Aortic smooth muscle cell (primary cell): ENCODE measurements around the gene SRSF12. TPM values are rescaled to one million over a fixed set of nuclear protein-coding genes. Genes with fewer than 3 reads are reported as not detected.

Experiments used
- total RNA-seq: library from RNA; depleted of rRNA; stranded (reverse); fragments of >200 nt; gene quantifications from 2 replicates; pipeline ENCODE4 v1.2.3, GENCODE V29; 2014

The SRSF12 gene
- under 0.01 TPM in 2 replicates for total RNA-seq

DNA sequence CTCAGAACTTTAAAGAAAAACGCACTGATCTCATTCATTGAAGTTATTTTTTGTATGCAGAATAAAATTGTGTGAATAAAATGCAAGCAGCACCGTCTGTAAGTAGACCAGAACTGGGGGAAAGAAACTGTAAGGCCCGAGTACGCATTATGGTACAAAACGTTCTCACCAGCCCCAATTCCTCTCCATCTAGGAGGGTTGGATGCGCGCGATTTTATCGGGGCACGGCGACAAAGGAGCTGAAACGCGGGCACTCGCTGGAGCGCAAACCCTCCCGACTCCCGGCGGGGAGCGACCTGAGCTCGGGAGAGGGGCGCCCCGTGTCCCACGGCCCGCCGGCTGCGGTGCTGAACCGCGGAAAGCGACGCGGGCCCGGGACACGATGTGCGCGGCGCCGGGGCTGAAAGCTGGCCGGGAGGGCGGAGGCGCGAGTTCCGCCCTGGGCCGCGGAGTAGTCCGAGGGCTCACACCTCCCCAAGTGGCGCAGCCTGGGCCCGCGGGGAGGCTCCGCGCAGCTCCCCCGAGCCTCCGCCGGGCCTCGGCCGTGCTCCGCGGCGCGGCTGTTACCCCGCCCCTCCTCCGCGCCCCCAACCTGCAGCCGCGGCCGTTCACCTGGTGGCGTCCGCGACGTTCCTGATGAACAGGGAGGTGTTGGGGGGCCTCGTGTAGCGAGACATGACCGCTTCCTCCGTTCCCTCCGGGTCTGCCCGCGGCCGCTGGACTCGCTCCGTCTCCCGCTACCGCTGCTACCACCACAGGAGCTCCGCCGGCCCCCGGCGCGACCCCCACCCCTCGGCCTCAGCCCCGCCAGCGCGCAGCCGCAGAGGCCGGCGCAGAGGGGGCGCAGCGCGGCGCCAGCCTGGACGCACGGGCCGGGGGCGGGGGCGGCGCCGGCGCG lies at the start of gene SRSF12:
TSS of gene SRSF12 (minus strand) at position 861 of the 898 bp plus-strand sequence. CDS start at position 677, 184 bp downstream.

DNA sequence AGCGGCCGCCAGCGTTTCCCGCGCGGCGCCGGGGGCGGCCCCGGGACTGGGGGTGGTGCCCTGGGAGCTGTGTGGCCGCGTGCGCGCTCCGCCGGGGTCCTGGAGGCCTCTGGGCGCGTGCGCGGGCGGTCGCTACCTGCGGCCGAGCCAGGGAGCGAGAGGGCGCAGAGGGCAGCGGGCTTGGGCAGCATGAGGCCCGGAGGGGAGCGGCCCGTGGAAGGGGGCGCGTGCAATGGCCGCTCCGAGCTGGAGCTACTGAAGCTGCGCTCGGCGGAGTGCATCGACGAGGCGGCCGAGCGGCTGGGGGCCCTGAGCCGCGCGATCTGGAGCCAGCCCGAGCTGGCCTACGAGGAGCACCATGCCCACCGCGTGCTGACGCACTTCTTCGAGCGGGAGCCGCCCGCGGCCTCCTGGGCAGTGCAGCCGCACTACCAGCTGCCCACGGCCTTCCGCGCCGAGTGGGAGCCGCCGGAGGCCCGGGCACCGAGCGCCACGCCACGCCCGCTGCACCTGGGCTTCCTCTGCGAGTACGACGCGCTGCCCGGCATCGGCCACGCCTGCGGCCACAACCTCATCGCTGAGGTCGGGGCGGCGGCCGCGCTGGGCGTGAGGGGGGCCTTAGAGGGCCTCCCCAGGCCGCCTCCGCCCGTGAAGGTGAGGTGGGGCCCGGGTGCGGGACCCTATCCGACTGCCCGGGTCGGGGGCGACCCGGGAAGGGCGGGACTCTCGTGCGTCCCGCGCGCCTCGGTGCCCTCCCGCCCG lies 28.3 kb upstream of the SRSF12 start, which contains the start of gene PM20D2:
TSS of gene PM20D2 (plus strand) at position 100 of the 762 bp plus-strand sequence. CDS start at position 190, 90 bp downstream.

DNA sequence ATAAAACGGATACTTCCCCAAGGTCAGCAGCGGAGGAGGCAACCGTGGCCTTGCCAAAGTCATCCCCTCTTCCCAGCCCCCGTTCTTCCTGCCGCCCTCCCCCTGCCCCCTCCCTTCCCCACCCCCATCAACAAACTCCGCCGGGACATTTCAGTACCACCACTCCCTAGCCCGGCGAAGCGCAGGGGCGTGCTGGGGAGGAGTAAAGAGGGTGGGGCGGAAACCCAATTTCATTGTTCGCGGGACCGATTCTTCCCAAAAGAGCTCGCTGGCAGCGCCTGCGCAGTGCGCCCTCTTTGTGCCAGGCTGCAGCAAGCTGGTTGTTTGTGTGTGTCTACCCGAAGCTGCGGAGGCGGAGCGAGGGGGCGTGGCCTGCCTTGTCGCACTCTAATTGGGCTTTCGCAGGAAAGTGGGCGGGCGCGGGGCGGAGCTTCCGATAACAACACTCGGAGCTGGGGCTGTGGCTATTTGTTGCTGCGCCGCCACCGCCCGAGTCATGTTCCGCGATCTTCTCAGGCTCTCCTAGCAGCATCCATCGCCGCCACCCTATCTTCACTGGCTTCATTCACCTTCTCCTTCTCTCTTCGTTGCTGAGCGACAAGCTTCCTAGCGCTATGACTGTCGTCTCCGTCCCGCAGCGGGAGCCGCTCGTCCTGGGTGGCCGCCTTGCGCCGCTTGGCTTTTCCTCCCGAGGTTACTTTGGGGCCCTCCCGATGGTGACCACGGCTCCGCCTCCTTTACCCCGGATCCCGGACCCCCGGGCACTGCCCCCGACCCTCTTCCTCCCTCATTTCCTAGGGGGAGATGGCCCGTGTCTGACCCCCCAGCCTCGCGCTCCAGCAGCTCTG lies 37.4 kb downstream of the SRSF12 start, which contains the start of gene PNRC1:
TSS of gene PNRC1 (plus strand) at position 471 of the 848 bp plus-strand sequence. CDS start at position 615, 144 bp downstream.

Other genes with a start within 250 kb of the SRSF12 start
- gene RNGTT, start 154.5 kb downstream of the SRSF12 start, total RNA-seq, result 17.3 and 18.0 TPM in 2 replicates
- 28.5 and 45.7 TPM in 2 replicates for gene PNRC1, start 37.3 kb downstream of the SRSF12 start, total RNA-seq
- 4.5 and 4.6 TPM in 2 replicates for gene PM20D2, start 28.0 kb upstream of the SRSF12 start, total RNA-seq
- not detected in 2 replicates for gene GABRR1, start 99.3 kb upstream of the SRSF12 start, total RNA-seq
- 0.12 and 0.26 TPM in 2 replicates for gene GABRR2, start 197.2 kb upstream of the SRSF12 start, total RNA-seq
- 31.2 and 31.3 TPM in 2 replicates for gene UBE2J1, start 234.7 kb upstream of the SRSF12 start, total RNA-seq